Measurements from ENCODE around the gene PODXL2.

DNA sequence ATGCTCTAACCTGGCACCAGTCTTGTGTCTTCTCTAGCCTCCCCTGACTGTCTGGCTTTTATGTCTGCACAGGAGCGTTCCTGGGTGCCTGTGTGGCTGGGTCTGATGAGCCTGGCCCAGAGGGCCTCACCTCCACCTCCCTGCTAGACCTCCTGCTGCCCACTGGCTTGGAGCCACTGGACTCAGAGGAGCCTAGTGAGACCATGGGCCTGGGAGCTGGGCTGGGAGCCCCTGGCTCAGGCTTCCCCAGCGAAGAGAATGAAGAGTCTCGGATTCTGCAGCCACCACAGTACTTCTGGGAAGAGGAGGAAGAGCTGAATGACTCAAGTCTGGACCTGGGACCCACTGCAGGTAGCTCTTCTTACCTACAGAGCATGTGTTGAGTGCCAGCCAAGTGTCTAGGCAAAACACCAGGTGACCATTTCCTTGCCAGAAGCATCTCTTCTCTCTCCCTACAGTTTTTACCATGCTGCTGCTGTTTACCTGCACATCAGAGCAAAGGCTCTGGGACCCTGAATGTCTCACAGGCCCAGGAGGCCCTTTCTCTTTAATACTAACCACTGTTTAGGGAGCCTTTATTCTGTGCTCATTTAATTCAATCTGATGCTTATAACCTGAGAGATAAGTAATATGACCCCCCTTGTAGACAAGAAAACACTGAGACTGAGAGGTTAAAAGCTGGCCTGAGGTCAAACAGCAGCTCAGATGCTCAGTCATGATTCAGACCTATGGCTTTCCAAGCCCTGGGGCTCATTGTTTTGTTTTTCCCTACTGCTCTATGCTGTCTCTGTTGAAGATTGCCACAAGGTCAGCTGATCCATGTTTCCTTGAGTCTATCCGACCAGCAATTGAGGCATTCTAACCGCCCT, 10.4 kb downstream of the PODXL2 start:
- TF ChIP-seq, protein P1, sequence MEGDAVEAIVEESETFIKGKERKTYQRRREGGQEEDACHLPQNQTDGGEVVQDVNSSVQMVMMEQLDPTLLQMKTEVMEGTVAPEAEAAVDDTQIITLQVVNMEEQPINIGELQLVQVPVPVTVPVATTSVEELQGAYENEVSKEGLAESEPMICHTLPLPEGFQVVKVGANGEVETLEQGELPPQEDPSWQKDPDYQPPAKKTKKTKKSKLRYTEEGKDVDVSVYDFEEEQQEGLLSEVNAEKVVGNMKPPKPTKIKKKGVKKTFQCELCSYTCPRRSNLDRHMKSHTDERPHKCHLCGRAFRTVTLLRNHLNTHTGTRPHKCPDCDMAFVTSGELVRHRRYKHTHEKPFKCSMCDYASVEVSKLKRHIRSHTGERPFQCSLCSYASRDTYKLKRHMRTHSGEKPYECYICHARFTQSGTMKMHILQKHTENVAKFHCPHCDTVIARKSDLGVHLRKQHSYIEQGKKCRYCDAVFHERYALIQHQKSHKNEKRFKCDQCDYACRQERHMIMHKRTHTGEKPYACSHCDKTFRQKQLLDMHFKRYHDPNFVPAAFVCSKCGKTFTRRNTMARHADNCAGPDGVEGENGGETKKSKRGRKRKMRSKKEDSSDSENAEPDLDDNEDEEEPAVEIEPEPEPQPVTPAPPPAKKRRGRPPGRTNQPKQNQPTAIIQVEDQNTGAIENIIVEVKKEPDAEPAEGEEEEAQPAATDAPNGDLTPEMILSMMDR (IDR thresholded peaks at IDR 0.05), result no peak
- TF ChIP-seq POLR2A (IDR thresholded peaks at IDR 0.05), result no peak

Data from uterus (tissue), 2 donors.